Loucy (cell line): ENCODE measurements around the gene TBKBP1.

Source experiments
- H2AFZ ChIP-seq: fragments of 200-600 bp; sonication (generic); 2 replicates; pipeline ENCODE4 v1.6.0; 2016; ENCODE audit warnings: antibody characterized with exemption, mild to moderate bottlenecking, low read length, moderate library complexity
- H3F3A ChIP-seq: fragments of 200-600 bp; 2 replicates; pipeline ENCODE4 v1.6.0; 2016; ENCODE audit warnings: antibody characterized with exemption, low read depth, mild to moderate bottlenecking
- H3K27me3 ChIP-seq: fragments of 200-600 bp; sonication (generic); 2 replicates; pipeline ENCODE4 v1.6.1; 2014; ENCODE audit warnings: low read length, mild to moderate bottlenecking; ENCODE audit not compliant: insufficient read depth, poor library complexity, severe bottlenecking
- H3K36me3 ChIP-seq: fragments of 200-600 bp; sonication (generic); 2 replicates; pipeline ENCODE4 v1.6.1; 2016; ENCODE audit warnings: low read length; ENCODE audit not compliant: insufficient read depth
- H3K4me1 ChIP-seq: fragments of 200-600 bp; sonication (generic); 2 replicates; pipeline ENCODE4 v1.5.1; 2014; ENCODE audit warnings: low read length, mild to moderate bottlenecking; ENCODE audit not compliant: insufficient read depth, poor library complexity, severe bottlenecking
- H3K4me2 ChIP-seq: fragments of 200-600 bp; sonication (generic); 2 replicates; pipeline ENCODE4 v1.6.0; 2014; ENCODE audit warnings: antibody characterized with exemption, low read length, low read depth, mild to moderate bottlenecking; ENCODE audit not compliant: poor library complexity, severe bottlenecking
- H3K4me3 ChIP-seq: fragments of 200-600 bp; sonication (generic); 2 replicates; pipeline ENCODE4 v1.5.1; 2014; ENCODE audit warnings: low read length, mild to moderate bottlenecking, mixed read lengths; ENCODE audit not compliant: poor library complexity, severe bottlenecking
- H3K79me2 ChIP-seq: fragments of 200-600 bp; sonication (generic); 2 replicates; pipeline ENCODE4 v1.6.1; 2014; ENCODE audit warnings: low read length; ENCODE audit not compliant: insufficient read depth
- H3K9ac ChIP-seq: fragments of 200-600 bp; sonication (generic); 2 replicates; pipeline ENCODE4 v1.6.0; 2014; ENCODE audit warnings: mild to moderate bottlenecking, low read depth, low read length, moderate library complexity; ENCODE audit not compliant: poor library complexity, severe bottlenecking
- H3K9me2 ChIP-seq: fragments of 200-600 bp; sonication (generic); replicated peaks from 2 replicates; pipeline ENCODE4 v1.6.1; 2016; ENCODE audit warnings: low read depth, low read length, mixed read lengths
- H3K9me3 ChIP-seq: fragments of 200-600 bp; sonication (generic); 2 replicates; pipeline ENCODE4 v1.6.1; 2014; ENCODE audit warnings: mild to moderate bottlenecking, antibody characterized with exemption, low read length, low read depth; ENCODE audit not compliant: insufficient read depth
- H4K20me1 ChIP-seq: fragments of 200-600 bp; sonication (generic); 2 replicates; pipeline ENCODE4 v1.6.0; 2014; ENCODE audit warnings: antibody characterized with exemption, low read length, mild to moderate bottlenecking; ENCODE audit not compliant: insufficient read depth, poor library complexity, severe bottlenecking
- EZH2phosphoT487 ChIP-seq: fragments of 200-600 bp; IDR thresholded peaks from 2 replicates; pipeline ENCODE4 v1.6.1; 2018; ENCODE audit warnings: antibody characterized with exemption, mild to moderate bottlenecking, moderate library complexity, borderline replicate concordance
- TF ChIP-seq, protein P1 (sequence below): fragments of 200-600 bp; sonication (generic); conservative IDR thresholded peaks from 2 replicates; pipeline ENCODE4 v1.5.1; 2014; ENCODE audit warnings: mild to moderate bottlenecking, antibody characterized with exemption, low read length

Gene TBKBP1

DNA sequence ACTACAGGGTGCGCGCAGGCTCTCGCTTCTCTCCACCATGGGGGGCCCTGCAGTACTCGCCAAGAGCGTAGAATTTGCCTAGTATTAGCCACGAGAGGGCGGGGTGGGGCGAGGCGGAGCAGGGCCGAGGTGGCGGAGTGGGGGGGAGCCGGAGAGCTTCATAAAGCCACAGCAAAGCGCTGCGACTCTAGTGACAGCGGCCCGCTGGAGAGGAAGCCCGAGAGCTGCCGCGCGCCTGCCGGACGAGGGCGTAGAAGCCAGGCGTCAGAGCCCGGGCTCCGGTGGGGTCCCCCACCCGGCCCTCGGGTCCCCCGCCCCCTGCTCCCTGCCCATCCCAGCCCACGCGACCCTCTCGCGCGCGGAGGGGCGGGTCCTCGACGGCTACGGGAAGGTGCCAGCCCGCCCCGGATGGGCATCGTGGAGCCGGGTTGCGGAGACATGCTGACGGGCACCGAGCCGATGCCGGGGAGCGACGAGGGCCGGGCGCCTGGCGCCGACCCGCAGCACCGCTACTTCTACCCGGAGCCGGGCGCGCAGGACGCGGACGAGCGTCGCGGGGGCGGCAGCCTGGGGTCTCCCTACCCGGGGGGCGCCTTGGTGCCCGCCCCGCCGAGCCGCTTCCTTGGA is 39.2 kb downstream of the TBKBP1 start, which contains the start of gene TBX21:
Gene TBX21, plus strand, starts transcription at position 190 of the 627 bp plus-strand sequence. Its CDS starts 219 bp downstream, at position 409.
- no peaks in the 10 kb centered on the region for H3K9me2 ChIP-seq
- no peaks in the 10 kb centered on the region for H3K27me3 ChIP-seq
- no peaks in the 10 kb centered on the region for H3F3A ChIP-seq
- no peak within 1 kb of the TSS for H3K9ac ChIP-seq
- no peaks in the 10 kb centered on the region for H3K79me2 ChIP-seq
- peak within 1 kb of the TSS; percentile 37 for H3K4me3 ChIP-seq
- TF ChIP-seq, protein P1, sequence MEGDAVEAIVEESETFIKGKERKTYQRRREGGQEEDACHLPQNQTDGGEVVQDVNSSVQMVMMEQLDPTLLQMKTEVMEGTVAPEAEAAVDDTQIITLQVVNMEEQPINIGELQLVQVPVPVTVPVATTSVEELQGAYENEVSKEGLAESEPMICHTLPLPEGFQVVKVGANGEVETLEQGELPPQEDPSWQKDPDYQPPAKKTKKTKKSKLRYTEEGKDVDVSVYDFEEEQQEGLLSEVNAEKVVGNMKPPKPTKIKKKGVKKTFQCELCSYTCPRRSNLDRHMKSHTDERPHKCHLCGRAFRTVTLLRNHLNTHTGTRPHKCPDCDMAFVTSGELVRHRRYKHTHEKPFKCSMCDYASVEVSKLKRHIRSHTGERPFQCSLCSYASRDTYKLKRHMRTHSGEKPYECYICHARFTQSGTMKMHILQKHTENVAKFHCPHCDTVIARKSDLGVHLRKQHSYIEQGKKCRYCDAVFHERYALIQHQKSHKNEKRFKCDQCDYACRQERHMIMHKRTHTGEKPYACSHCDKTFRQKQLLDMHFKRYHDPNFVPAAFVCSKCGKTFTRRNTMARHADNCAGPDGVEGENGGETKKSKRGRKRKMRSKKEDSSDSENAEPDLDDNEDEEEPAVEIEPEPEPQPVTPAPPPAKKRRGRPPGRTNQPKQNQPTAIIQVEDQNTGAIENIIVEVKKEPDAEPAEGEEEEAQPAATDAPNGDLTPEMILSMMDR = peak; percentile 45
- no peak for TF ChIP-seq EZH2phosphoT487
- H3K4me1 ChIP-seq = peaks cover 15% of the 10 kb centered on the region
- H3K9me3 ChIP-seq = no peaks in the 10 kb centered on the region
- no peaks in the 10 kb centered on the region for H3K36me3 ChIP-seq
- H4K20me1 ChIP-seq = no peaks in the 10 kb centered on the region
- peak within 1 kb of the TSS; percentile 47 for H3K4me2 ChIP-seq
- H2AFZ ChIP-seq = peak within 1 kb of the TSS; percentile 37

DNA sequence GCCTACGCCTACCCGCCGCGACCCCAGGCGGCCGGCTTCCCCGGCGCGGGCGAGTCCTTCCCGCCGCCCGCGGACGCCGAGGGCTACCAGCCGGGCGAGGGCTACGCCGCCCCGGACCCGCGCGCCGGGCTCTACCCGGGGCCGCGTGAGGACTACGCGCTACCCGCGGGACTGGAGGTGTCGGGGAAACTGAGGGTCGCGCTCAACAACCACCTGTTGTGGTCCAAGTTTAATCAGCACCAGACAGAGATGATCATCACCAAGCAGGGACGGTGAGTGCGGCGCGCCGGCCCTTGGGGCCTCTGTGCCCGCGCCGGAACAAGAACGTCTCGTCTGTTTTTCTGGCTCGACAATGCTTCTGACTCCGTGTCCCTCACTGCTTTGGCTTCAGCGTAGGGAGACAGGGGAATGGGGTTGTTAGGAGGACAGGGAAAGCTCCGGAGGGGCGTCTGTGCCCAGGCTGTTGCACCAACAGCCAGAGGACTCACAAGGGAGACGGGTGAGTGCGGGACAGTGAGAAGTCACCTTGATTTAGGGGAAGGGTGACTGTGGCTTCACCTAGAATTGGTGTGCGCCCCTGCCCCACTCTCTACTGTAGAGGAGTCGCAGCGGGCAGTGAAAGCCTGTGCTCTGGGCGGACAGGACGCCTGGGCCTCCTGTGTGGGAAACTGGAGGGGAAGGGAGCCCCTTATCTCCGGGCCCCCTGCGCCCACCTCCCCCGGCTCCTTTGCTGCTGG is 39.9 kb downstream of the TBKBP1 start:
- H3K27me3 ChIP-seq = no peaks in the 10 kb centered on the region
- H4K20me1 ChIP-seq = no peaks in the 10 kb centered on the region
- H3K4me1 ChIP-seq = peaks cover 15% of the 10 kb centered on the region
- no peak overlapping the region for H2AFZ ChIP-seq
- no peak for TF ChIP-seq EZH2phosphoT487
- TF ChIP-seq, protein P1 = no peak
- no peaks in the 10 kb centered on the region for H3K36me3 ChIP-seq
- H3K9me2 ChIP-seq = no peaks in the 10 kb centered on the region
- H3K9me3 ChIP-seq = no peaks in the 10 kb centered on the region
- no peak overlapping the region for H3K4me3 ChIP-seq
- no peaks in the 10 kb centered on the region for H3K79me2 ChIP-seq
- no peak overlapping the region for H3K4me2 ChIP-seq
- H3F3A ChIP-seq = no peaks in the 10 kb centered on the region
- no peak overlapping the region for H3K9ac ChIP-seq

DNA sequence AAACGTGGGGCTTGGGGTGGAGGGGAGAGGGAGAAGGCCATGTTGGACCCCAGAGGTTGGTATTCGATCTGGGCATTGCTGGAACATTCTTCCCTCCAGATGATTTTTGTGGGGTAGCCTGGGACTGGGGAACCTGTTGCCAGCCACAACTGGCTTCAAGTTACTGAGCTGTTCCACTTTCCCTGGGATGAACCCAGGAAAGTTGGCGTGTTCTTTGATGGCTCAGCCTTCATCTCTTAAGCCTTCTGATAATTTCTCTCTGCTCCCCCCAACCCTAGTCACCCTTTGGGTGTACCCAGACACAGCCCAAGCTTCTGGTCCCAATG is 41.1 kb downstream of the TBKBP1 start:
- Histone ChIP-seq H3K9ac (no peak overlapping the region), H3K9me2 (no peaks in the 10 kb centered on the region), H3K27me3 (no peaks in the 10 kb centered on the region), H3K4me2 (no peak overlapping the region), H3K79me2 (no peaks in the 10 kb centered on the region), H4K20me1 (no peaks in the 10 kb centered on the region), H3F3A (no peaks in the 10 kb centered on the region), H3K4me1 (peaks cover 15% of the 10 kb centered on the region), H3K36me3 (no peaks in the 10 kb centered on the region), H3K9me3 (no peaks in the 10 kb centered on the region), H3K4me3 (no peak overlapping the region), H2AFZ (no peak overlapping the region)
- no peak for TF ChIP-seq EZH2phosphoT487
- TF ChIP-seq, protein P1 = no peak
